Stimulated activated naive CD8-positive, alpha-beta T cell treated with anti-CD3 and anti-CD28 coated beads, Interleukin-15, Interleukin-2, amounts not matched to agents 100 U/mL and 50 U/mL, for 24 hours (primary cell): Measurements from ENCODE around the gene ARHGEF4.

Experiments used
- ATAC-seq: fragments of 150-1000 bp; cut with Tn5 transposase; one replicate; pipeline ENCODE4 v1.10.0; 2021
- DNase-seq: peaks from one replicate; pipeline ENCODE4 v3.0.0; 2021

ARHGEF4 gene

GRCh38 chr2:131014141-131014540 lies 177.4 kb downstream of the ARHGEF4 start:
- ATAC-seq (no peak), DNase-seq (no peak)

DNA sequence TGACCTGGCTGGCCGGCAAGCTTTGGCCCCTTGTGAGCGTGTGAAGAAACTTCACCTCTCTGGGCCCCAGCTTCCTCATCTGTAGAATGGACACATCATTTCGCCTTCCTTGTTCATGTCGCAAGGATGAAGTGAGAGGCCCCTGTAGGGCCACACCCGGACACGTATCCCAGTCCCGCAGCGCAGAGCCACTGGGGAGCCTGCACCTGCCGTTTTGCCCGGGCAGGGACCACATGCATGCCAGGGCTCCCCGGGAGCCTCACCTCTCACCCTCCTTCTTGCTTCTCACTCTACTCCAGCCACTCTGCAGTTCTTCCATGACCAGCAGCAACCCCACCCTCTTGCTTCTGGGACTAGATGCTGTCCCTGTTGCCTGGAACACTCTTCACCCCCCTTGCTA lies 179.1 kb downstream of the ARHGEF4 start:
- no peak for ATAC-seq
- no peak for DNase-seq

DNA sequence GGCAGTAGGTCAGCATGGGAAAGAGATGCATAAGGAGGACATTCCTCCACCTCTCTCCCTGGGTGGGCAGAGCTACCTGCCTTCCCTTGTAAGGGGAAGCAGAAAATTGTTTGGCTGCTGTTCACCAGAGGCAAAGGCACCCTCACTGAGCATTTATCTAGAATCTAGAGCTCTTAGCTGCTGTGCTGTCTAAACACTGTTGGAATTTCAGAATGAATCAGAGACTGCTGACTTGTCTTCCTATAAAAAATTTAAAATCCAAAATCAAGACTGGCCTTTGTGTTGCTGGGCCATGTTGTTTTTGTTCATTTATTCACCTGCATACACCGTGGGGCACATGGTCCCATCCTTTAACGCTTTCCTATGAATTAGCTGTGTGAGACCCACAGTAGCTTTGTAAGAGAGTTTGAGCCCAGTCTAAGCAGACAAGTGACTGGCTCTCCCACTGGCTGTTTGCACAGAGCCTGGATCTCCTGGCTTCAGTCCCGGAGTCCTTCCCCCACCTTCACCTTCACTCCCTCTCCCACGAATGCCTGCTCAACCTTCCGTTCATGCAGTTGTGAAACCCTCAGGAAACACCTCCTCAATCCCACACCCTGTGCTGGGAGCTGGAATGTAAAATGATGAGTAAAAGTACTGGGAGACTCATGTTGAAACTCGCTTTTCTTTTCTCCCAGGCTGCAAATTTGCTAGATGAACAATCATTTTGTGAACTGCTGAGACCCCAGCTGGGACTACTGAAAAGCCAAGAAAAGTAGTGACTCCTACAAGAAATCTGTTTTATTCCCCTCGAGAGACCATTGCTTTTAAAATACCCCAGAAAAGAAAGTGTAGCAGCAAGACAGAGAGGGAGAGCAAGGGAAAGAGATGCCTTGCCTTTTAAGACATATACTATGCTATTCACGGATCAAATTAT lies 180.4 kb downstream of the ARHGEF4 start:
- DNase-seq (no peak), ATAC-seq (no peak)

- ATAC-seq (no peak), DNase-seq (no peak)
Observed at GRCh38 chr2:131022731-131023130, 186.0 kb downstream of the ARHGEF4 start.

DNA sequence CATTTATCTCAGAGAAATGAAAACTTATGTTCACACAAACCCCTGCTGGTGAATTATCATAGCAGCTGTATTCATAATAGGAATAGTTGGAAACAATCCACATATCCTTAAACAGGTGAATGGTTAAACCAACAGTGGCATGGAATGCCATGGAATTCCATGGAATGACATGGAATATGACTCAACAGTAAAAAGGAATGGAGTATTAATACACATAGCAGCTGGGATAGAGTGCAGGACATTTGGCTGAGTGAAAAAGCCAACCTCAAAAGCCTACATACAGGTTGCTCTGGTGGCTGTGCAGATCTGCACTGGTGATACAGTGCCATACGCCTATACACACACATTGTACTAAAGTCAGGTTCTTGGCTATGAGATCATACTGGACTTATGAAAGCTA lies 187.0 kb downstream of the ARHGEF4 start:
- DNase-seq: no peak
- no peak for ATAC-seq

DNA sequence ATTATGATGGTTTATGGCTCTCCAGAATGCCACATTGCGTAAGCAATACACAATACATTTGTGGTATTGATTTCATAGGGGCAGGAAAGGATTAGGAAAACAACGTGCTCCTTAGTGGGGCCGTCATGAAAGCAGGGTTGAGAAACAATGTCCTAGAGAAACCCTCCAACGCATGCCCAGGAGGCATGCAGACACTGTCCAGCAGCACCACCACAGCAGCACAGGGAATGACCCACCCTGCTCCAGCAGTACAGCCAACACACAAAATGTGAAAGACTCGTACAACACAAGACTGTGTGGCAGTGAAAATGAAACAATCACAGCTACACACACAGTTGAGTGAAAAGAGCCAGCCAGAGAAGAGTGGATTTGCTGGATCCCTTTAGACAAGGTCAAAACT lies 190.2 kb downstream of the ARHGEF4 start:
- ATAC-seq (no peak), DNase-seq (no peak)

GRCh38 chr2:131027566-131028528 lies 191.1 kb downstream of the ARHGEF4 start:
- DNase-seq (no peak), ATAC-seq (no peak)

DNA sequence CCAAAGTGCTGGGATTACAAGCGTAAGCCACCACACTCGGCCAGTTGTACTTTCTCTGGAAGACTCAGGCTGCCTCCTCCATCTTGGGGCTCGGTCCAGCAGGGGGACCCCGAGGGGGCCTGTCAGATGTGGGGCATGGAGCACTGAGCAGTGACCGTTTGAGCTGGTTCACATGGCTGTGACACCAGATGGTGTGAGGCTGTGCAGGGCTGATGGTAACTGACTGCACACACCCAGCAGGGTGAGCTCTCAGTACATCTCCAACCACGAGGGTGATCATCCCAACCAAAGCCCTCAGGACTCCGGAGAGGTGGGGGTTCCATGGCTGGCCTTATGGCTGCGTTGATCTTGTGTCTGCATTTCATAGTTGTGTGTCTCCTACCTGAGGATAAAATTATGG lies 193.1 kb downstream of the ARHGEF4 start:
- DNase-seq (no peak), ATAC-seq (no peak)

DNA sequence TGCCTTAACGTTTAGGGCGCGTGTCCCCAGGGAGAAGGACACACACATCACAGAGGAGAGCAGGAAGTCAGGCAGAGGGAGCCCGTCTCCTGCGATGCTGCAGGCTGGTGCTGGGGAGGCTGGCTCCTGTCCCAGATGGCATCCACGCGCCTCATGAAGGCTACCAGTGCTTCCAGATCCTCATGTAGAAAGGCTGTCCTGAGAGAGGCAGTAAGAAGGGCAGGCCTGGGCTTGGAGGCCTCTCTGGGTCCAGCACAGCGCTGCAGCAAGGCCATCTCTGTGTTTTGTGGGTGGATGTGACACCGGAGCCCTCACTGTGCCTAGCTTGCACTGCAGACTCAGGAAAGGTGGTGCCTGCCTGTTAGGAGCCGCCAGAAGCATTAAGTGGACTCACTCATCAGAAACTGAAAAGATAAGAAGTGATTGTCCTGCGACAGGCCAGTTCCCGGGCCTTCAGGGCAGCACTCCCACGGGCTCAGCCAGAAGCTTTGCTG lies 193.8 kb downstream of the ARHGEF4 start:
- ATAC-seq (no peak), DNase-seq (no peak)

DNA sequence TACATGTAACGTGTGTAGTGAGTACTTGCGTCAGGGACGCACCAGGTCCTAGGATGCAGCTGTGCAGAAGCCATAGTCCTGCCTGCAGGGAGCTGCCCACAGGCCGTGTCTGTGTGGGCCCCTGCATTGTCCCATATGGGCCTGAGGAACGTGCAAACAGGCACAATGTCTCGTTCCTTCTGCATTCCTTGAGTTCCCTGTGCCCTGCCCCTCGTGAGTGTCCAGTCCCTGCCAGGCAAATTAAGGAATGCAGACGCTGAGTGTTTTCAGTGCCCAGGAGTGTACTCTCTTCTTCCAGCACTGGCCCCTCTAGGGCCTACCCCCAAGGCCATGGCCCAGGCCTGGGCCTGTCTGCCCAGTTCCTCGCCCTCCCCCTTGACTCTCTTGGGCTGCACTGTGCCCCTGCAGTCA lies 194.7 kb downstream of the ARHGEF4 start:
- DNase-seq: no peak
- ATAC-seq: no peak

DNA sequence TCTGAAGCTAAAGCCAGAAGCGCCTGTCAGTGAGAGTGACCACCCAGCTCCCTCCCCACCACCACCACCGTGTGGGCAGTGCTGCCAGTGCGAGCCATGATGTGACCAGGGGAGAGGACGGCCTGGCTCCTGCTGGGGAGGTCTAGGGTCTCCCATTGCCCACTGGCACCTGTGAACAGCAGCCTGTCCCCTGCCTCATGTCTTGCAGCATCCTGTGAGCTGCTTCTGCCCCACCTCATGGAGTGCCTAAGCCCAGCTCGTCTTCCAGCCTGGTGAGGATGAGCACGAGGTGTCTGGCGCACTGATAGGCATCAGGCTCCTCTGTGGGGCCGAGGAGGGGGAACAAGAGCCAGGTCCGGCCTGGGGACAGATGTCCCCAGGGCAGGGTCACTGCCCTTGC lies 195.2 kb downstream of the ARHGEF4 start:
- no peak for ATAC-seq
- no peak for DNase-seq

- DNase-seq (no peak), ATAC-seq (no peak)
Observed at GRCh38 chr2:131032393-131032836, 195.7 kb downstream of the ARHGEF4 start.

DNA sequence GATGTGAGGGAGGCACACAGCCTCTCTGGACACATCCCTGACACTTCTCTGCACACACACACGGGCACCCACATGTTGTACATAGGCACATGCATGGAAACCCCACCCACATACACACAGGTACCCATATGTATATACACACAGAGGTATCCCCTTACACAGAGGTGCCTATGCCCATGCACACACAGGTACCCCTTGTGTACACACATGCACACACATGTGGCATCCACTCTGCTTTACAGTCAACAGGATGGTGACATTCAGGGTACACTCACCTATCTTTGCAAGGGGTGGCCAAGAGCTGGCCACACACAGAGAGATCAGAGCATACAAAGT lies 197.0 kb downstream of the ARHGEF4 start:
- DNase-seq: no peak
- ATAC-seq: no peak

DNA sequence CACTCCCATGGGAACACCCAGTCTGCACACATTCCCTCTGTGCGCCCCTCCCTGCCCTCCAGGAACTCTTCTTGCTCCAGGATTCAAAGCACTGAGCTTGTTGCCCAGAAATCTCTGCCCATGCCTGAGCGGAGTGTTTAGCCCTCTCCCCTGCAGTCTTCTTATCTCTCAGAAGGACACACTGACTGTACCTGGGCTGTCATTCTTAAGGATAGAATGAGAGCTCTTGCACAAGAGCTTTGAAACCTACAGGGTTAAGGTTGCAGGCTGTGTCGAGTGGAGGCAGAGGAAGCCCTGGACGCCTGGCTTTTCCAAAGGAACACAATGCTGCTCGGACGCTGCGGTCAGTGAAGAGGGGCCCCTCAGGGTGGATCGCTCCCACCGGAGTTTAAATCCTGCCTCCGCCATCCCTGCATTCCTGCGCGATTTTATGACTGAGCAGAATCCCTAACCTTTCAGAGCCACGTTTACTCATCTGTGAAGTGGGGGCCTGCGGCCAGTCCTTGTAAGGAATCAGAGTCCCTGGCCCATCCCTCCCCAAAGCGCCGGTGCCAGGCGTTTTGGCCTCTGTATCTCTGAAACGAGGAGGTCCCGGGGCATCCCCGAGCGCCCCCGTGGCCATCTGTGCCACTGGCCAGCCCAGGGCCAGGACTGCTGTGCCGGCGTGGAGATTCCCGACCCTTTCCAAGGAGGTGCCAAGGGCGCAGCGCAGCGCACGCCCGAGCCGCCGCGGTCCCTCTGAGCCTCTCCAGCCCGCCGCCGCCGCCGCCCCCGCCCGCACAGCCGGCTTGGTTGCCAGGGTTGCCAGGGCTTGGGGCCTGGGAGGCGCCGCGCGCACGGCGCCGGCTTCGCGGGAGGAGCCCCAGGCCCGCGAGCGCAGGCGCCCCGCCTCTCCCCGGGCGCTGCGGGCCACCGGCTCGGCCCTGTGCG lies 197.7 kb downstream of the ARHGEF4 start:
- peak; percentile 55 for DNase-seq
- peak; percentile 48 for ATAC-seq

DNA sequence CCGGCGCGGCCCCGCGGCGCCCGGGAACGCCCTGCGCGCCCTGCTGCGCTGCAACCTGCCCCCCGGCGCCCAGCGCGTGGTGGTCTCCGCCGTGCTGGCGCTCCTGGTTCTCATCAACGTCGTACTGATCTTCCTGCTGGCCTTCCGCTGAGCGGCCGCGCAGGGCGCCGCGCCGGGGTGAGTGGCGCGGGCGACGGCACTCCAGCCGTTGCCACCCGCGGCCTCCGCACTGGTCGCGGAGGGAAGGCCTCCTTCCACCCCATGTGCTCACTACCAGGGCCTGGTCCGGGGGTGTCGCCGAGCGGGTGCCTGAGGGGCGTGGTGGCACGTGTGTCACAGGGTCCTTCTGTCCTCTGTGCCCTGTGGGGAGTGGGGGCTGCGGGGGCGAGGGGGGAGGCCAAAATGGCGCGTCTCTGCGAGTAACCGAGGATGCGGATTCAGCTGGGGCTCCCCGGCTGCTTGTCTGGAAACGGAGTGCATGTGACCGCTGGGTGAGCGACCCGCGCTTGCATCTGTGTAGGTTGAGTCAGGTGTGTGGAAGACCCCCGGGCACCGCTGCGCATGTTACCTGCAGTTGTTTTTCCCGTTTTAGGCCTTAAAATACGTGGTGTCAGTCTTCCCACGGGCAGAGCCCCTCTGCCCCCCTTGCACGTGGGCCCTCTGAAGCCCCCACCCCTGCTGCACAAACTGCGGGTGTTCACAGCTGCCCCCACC lies 198.6 kb downstream of the ARHGEF4 start:
- DNase-seq (no peak), ATAC-seq (no peak)

DNA sequence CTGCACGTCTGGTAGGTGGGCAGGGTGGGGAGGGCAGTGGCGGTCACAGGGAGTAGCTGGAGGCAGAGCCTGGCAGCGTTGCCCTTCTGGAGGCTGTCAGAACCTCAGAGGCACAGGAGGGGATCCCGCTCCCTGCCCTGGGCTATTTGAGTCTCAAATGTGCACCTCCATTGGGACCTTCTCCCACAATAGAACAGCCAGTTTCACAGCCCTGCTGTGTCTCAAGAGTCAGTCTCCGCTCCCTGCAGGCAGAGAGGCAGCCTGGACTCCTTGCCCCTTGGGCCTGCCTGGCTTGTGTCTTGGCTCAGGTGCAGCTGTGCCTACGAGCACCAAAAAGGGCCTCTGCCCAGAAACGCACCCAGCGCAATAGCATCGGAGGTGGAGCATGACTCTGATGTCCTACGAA lies 199.1 kb downstream of the ARHGEF4 start:
- ATAC-seq: no peak
- DNase-seq: no peak

DNA sequence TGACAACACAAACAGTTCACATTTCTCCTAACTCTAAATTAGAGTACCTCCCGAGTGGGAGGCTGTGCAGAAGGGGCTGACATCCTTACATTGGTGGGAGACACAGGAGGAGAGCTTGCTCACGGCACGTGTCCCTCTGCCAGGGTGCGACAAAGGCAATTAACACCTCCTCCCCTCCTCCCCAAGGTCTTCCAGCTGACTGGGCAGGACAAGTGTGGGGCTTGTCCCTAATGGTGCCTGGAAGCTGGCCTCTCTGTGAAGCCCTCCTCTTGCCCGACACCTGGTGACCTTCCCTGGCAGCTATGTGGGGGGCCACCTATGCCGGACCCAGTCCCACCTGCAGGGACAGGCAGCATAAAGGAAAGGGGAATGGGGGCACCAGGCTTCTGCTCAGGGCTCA lies 199.6 kb downstream of the ARHGEF4 start:
- ATAC-seq: no peak

DNA sequence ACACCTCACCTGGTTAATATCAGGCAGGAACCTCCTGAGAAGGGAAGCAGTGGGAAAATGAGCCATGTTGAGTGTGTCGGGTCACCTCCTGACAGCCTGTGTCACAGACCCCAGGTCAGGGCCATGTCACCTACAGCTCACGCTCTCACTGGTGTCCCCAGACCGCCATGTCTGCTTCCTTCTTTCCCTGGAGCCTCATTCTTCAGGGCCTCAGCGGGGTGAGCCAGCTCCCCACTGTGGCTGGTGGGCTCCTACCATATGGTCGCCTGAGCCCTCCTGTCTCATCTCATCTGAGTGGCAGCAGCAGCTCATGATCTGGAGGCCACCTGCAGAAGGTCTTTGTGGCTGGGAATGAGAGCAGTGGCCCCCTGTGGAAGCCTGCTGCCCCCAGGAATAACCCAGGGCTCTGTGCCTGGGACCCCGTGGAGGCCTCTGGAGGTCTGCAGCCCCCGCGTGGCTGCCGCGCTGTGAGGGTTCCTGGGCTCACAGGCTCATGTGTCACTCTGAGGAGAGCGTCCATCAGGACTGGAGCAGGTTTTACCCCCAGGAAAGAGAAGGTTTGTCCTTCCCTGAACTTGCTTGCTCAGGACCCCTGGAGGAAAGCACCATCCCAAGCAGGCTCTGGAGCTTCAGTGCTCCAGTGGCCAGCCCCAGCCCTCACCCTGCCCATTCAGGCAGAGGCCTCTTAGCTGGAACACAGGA lies 200.1 kb downstream of the ARHGEF4 start:
- ATAC-seq (no peak), DNase-seq (no peak)

More for the DNA sequence above, 199.6 kb downstream of the ARHGEF4 start:
- no peak for DNase-seq

GRCh38 chr2:131037398-131038257 lies 200.9 kb downstream of the ARHGEF4 start:
- DNase-seq (no peak), ATAC-seq (no peak)
